Measurements from ENCODE around the gene HECTD2. TPM values are rescaled to one million over a fixed set of nuclear protein-coding genes. Genes with fewer than 3 reads are reported as not detected.

Gene HECTD2
- total RNA-seq, 1 experiment from 2014 or later, result 9.4 TPM

- TF ChIP-seq FOXP1 (CRISPR knock-in tag; IDR thresholded peaks at IDR 0.05; ENCODE audit: borderline replicate concordance), result no peak
- TF ChIP-seq OVOL2 (CRISPR knock-in tag; IDR thresholded peaks at IDR 0.05; ENCODE audit: borderline replicate concordance), result no peak
- TF ChIP-seq MXD4 (CRISPR knock-in tag; IDR thresholded peaks at IDR 0.05; ENCODE audit: borderline replicate concordance), result no peak
- no peak for TF ChIP-seq ERG (CRISPR knock-in tag; IDR thresholded peaks at IDR 0.05)
- no peak for TF ChIP-seq TCF7 (CRISPR knock-in tag; IDR thresholded peaks at IDR 0.05; ENCODE audit: low read depth)
- no peak for TF ChIP-seq NFYB (CRISPR knock-in tag; conservative IDR thresholded peaks at IDR 0.05; ENCODE audit: low read depth)
- no peak for TF ChIP-seq ELF4 (CRISPR knock-in tag; IDR thresholded peaks at IDR 0.05; ENCODE audit: low read depth)
Measured at GRCh38 chr10:91495402-91495801, 85.3 kb downstream of the HECTD2 start (continued).

GRCh38 chr10:91496016-91496415 lies 85.9 kb downstream of the HECTD2 start:
- DNase-seq (ENCODE audit: low spot score) (no peak), ATAC-seq (no peak)
- TF ChIP-seq ZNF425 (CRISPR knock-in tag; conservative IDR thresholded peaks at IDR 0.05) (no peak), ELF4 (CRISPR knock-in tag; IDR thresholded peaks at IDR 0.05; ENCODE audit: low read depth) (no peak), RORB (CRISPR knock-in tag; IDR thresholded peaks at IDR 0.05) (no peak), JAZF1 (CRISPR knock-in tag; IDR thresholded peaks at IDR 0.05) (no peak), CREM (CRISPR knock-in tag; IDR thresholded peaks at IDR 0.05) (no peak), NFATC4 (CRISPR knock-in tag; IDR thresholded peaks at IDR 0.05) (no peak), OVOL2 (CRISPR knock-in tag; IDR thresholded peaks at IDR 0.05; ENCODE audit: borderline replicate concordance) (no peak), ARID4B (CRISPR knock-in tag; IDR thresholded peaks at IDR 0.05; ENCODE audit: borderline replicate concordance) (no peak), E2F4 (CRISPR knock-in tag; IDR thresholded peaks at IDR 0.05; ENCODE audit: borderline replicate concordance, low read depth) (no peak), CREB1 (CRISPR knock-in tag; IDR thresholded peaks at IDR 0.05) (no peak), TEAD1 (CRISPR knock-in tag; IDR thresholded peaks at IDR 0.05) (no peak), CBFB (CRISPR knock-in tag; IDR thresholded peaks at IDR 0.05; ENCODE audit: low read depth) (no peak), TCF7 (CRISPR knock-in tag; IDR thresholded peaks at IDR 0.05; ENCODE audit: low read depth) (no peak), ZBTB43 (CRISPR knock-in tag; IDR thresholded peaks at IDR 0.05) (no peak), ERG (CRISPR knock-in tag; IDR thresholded peaks at IDR 0.05) (no peak), NFYB (CRISPR knock-in tag; conservative IDR thresholded peaks at IDR 0.05; ENCODE audit: low read depth) (no peak)
- CTCF ChIA-PET, result interaction anchor here (0.6 kb wide), 1 partner anchor 198 kb away, joined by 3 read pairs; no protein-coding TSS in a partner anchor
- Mint-ChIP-seq H3K4me3 (no peak overlapping the region), H3K4me1 (peaks cover 4% of the 10 kb centered on the region; the same call in 1 of the 2 replicates), H3K36me3 (no peaks in the 10 kb centered on the region), H3K27ac (no peak overlapping the region), H3K27me3 (ENCODE audit: low read depth) (no peaks in the 10 kb centered on the region), H3K9me3 (no peaks in the 10 kb centered on the region)
- POLR2A ChIA-PET, result no interaction called here
